Neuron (in vitro differentiated cells): ENCODE data around the gene CAST.

Source experiments
- H2AFZ ChIP-seq: one replicate; pipeline ENCODE4 v1.6.1; 2013; ENCODE audit warnings: low read depth, mild to moderate bottlenecking, inconsistent platforms, low read length, moderate library complexity
- H3K27me3 ChIP-seq: one replicate; pipeline ENCODE4 v1.6.1; 2013; ENCODE audit warnings: low read length; ENCODE audit not compliant: insufficient read depth
- H3K36me3 ChIP-seq: one replicate; pipeline ENCODE4 v1.6.1; 2013; ENCODE audit warnings: low read length; ENCODE audit not compliant: insufficient read depth
- H3K4me1 ChIP-seq: one replicate; pipeline ENCODE4 v1.6.1; 2013; ENCODE audit warnings: low read length; ENCODE audit not compliant: insufficient read depth
- H3K4me3 ChIP-seq: 2 replicates; pipeline ENCODE4 v1.5.1; 2013; ENCODE audit warnings: mild to moderate bottlenecking, low read length, moderate library complexity
- H3K9me3 ChIP-seq: one replicate; pipeline ENCODE4 v1.6.1; 2013; ENCODE audit warnings: low read length

Gene CAST

GRCh38 chr5:96649681-96650540 is 12.3 kb upstream of the CAST start:
- no peak overlapping the region for H3K4me3 ChIP-seq
- H3K9me3 ChIP-seq, result no peaks in the 10 kb centered on the region
- no peaks in the 10 kb centered on the region for H3K27me3 ChIP-seq
- no peak overlapping the region for H2AFZ ChIP-seq
- H3K36me3 ChIP-seq, result no peaks in the 10 kb centered on the region
- H3K4me1 ChIP-seq, result peaks cover 17% of the 10 kb centered on the region

- H3K9me3 ChIP-seq, result no peaks in the 10 kb centered on the region
- H3K36me3 ChIP-seq, result no peaks in the 10 kb centered on the region
- H3K4me1 ChIP-seq, result peaks cover 23% of the 10 kb centered on the region
- H3K27me3 ChIP-seq, result no peaks in the 10 kb centered on the region
- no peak overlapping the region for H3K4me3 ChIP-seq
- no peak overlapping the region for H2AFZ ChIP-seq
Measured at GRCh38 chr5:96651047-96651446, 11.1 kb upstream of the CAST start.

GRCh38 chr5:96651948-96652753 is 10.0 kb upstream of the CAST start:
- no peak overlapping the region for H2AFZ ChIP-seq
- peaks cover 23% of the 10 kb centered on the region for H3K4me1 ChIP-seq
- no peaks in the 10 kb centered on the region for H3K36me3 ChIP-seq
- H3K4me3 ChIP-seq, result no peak overlapping the region
- H3K9me3 ChIP-seq, result no peaks in the 10 kb centered on the region
- no peaks in the 10 kb centered on the region for H3K27me3 ChIP-seq

- Histone ChIP-seq H2AFZ (no peak overlapping the region), H3K4me1 (peaks cover 23% of the 10 kb centered on the region), H3K27me3 (no peaks in the 10 kb centered on the region), H3K9me3 (no peaks in the 10 kb centered on the region), H3K4me3 (no peak overlapping the region), H3K36me3 (no peaks in the 10 kb centered on the region)
Measured at GRCh38 chr5:96652769-96653454, 9.3 kb upstream of the CAST start.

GRCh38 chr5:96654209-96654608 is 8.0 kb upstream of the CAST start:
- H3K4me1 ChIP-seq, result peaks cover 15% of the 10 kb centered on the region
- no peaks in the 10 kb centered on the region for H3K9me3 ChIP-seq
- H2AFZ ChIP-seq, result no peak overlapping the region
- H3K36me3 ChIP-seq, result no peaks in the 10 kb centered on the region
- no peaks in the 10 kb centered on the region for H3K27me3 ChIP-seq
- H3K4me3 ChIP-seq, result no peak overlapping the region

- Histone ChIP-seq H3K36me3 (no peaks in the 10 kb centered on the region), H3K4me3 (no peak overlapping the region), H3K9me3 (no peaks in the 10 kb centered on the region), H3K27me3 (no peaks in the 10 kb centered on the region), H3K4me1 (peaks cover 8% of the 10 kb centered on the region), H2AFZ (no peak overlapping the region)
Measured at GRCh38 chr5:96655085-96655484, 7.1 kb upstream of the CAST start.

- Histone ChIP-seq H3K4me1 (peaks cover 5% of the 10 kb centered on the region), H3K36me3 (no peaks in the 10 kb centered on the region), H3K9me3 (no peaks in the 10 kb centered on the region), H2AFZ (no peak overlapping the region), H3K4me3 (no peak overlapping the region), H3K27me3 (no peaks in the 10 kb centered on the region)
Measured at GRCh38 chr5:96655506-96655905, 6.7 kb upstream of the CAST start.

GRCh38 chr5:96657068-96657467 is 5.1 kb upstream of the CAST start:
- Histone ChIP-seq H2AFZ (no peak overlapping the region), H3K4me3 (no peak overlapping the region), H3K4me1 (peaks cover 9% of the 10 kb centered on the region), H3K9me3 (no peaks in the 10 kb centered on the region), H3K27me3 (no peaks in the 10 kb centered on the region), H3K36me3 (no peaks in the 10 kb centered on the region)

GRCh38 chr5:96658272-96658671 is 3.9 kb upstream of the CAST start:
- H2AFZ ChIP-seq, result no peak overlapping the region
- H3K4me1 ChIP-seq, result peaks cover 12% of the 10 kb centered on the region
- H3K36me3 ChIP-seq, result no peaks in the 10 kb centered on the region
- no peak overlapping the region for H3K4me3 ChIP-seq
- no peaks in the 10 kb centered on the region for H3K9me3 ChIP-seq
- H3K27me3 ChIP-seq, result no peaks in the 10 kb centered on the region

GRCh38 chr5:96659170-96659569 is 3.0 kb upstream of the CAST start:
- H3K36me3 ChIP-seq, result no peaks in the 10 kb centered on the region
- no peaks in the 10 kb centered on the region for H3K9me3 ChIP-seq
- H3K4me3 ChIP-seq, result no peak overlapping the region
- no peak overlapping the region for H2AFZ ChIP-seq
- H3K27me3 ChIP-seq, result no peaks in the 10 kb centered on the region
- peaks cover 12% of the 10 kb centered on the region for H3K4me1 ChIP-seq

GRCh38 chr5:96660971-96661854 is 963 bp upstream of the CAST start:
- H2AFZ ChIP-seq, result peak overlapping the region; percentile 84
- H3K4me1 ChIP-seq, result peaks cover 7% of the 10 kb centered on the region
- H3K9me3 ChIP-seq, result no peaks in the 10 kb centered on the region
- peak overlapping the region; percentile 52 for H3K4me3 ChIP-seq
- no peaks in the 10 kb centered on the region for H3K27me3 ChIP-seq
- H3K36me3 ChIP-seq, result no peaks in the 10 kb centered on the region

GRCh38 chr5:96662725-96663518 is 746 bp downstream of the CAST start:
- Histone ChIP-seq H3K36me3 (no peaks in the 10 kb centered on the region), H3K9me3 (no peaks in the 10 kb centered on the region), H3K4me3 (peak overlapping the region; percentile 52), H3K27me3 (no peaks in the 10 kb centered on the region), H2AFZ (peak overlapping the region; percentile 75), H3K4me1 (peaks cover 7% of the 10 kb centered on the region)
